ENCODE results near the gene RTF1. TPM values are rescaled to one million over a fixed set of nuclear protein-coding genes. Genes with fewer than 3 reads are reported as not detected.

RTF1 gene
- total RNA-seq, 1 donor from 2014 or later, result 73.8 TPM

GRCh38 chr15:41484937-41485625 is 68.2 kb downstream of the RTF1 start:
- H3K4me3 Mint-ChIP-seq, result no peak overlapping the region
- H3F3A ChIP-seq (ENCODE audit: low read depth), result no peaks in the 10 kb centered on the region
- H3K9me3 ChIP-seq (ENCODE audit: low read depth), result no peaks in the 10 kb centered on the region
- H3K36me3 Mint-ChIP-seq, result peaks cover 36% of the 10 kb centered on the region
- peaks cover 4% of the 10 kb centered on the region for H3K4me1 Mint-ChIP-seq
- DNase-seq (ENCODE audit: low spot score), result no peak
- no peaks in the 10 kb centered on the region for H3K79me2 ChIP-seq (ENCODE audit: low read depth)
- TF ChIP-seq CTCF (IDR thresholded peaks at IDR 0.05), result no peak
- no peak for TF ChIP-seq EZH2phosphoT487 (IDR thresholded peaks at IDR 0.05)
- no peak for TF ChIP-seq EZH2 (IDR thresholded peaks at IDR 0.05)
- no peak overlapping the region for H3K27ac ChIP-seq
- no peak overlapping the region for H3K27ac Mint-ChIP-seq
- H3K9me3 Mint-ChIP-seq, result no peaks in the 10 kb centered on the region
- H4K20me1 ChIP-seq (ENCODE audit: low read depth), result no peaks in the 10 kb centered on the region
- peaks cover 8% of the 10 kb centered on the region for H3K27me3 Mint-ChIP-seq (ENCODE audit: insufficient read depth, low read depth)
- no peaks in the 10 kb centered on the region for H3K4me1 ChIP-seq
- peaks cover 3% of the 10 kb centered on the region for H3K27me3 ChIP-seq
- H3K4me2 ChIP-seq, result no peak overlapping the region
- H2AFZ ChIP-seq (replicated peaks), result no peak overlapping the region
- H3K4me3 ChIP-seq, result no peak overlapping the region
- no peaks in the 10 kb centered on the region for H3K36me3 ChIP-seq
- no peak overlapping the region for H3K9ac ChIP-seq

- no peaks in the 10 kb centered on the region for H3F3A ChIP-seq (ENCODE audit: low read depth)
- Mint-ChIP-seq H3K4me1 (peaks cover 4% of the 10 kb centered on the region), H3K27me3 (ENCODE audit: insufficient read depth, low read depth) (peaks cover 11% of the 10 kb centered on the region), H3K36me3 (peaks cover 25% of the 10 kb centered on the region), H3K9me3 (no peaks in the 10 kb centered on the region), H3K27ac (no peak overlapping the region), H3K4me3 (no peak overlapping the region)
- H3K27me3 ChIP-seq, result peaks cover 15% of the 10 kb centered on the region
- no peak overlapping the region for H3K9ac ChIP-seq
- TF ChIP-seq EZH2phosphoT487 (IDR thresholded peaks at IDR 0.05), result no peak
- no peak for TF ChIP-seq EZH2 (IDR thresholded peaks at IDR 0.05)
- TF ChIP-seq CTCF (IDR thresholded peaks at IDR 0.05), result no peak
- no peak overlapping the region for H3K27ac ChIP-seq
- DNase-seq (ENCODE audit: low spot score), result no peak
- H3K79me2 ChIP-seq (ENCODE audit: low read depth), result no peaks in the 10 kb centered on the region
- no peaks in the 10 kb centered on the region for H3K4me1 ChIP-seq
- no peak overlapping the region for H3K4me2 ChIP-seq
- H3K4me3 ChIP-seq, result no peak overlapping the region
- no peaks in the 10 kb centered on the region for H3K9me3 ChIP-seq (ENCODE audit: low read depth)
- no peaks in the 10 kb centered on the region for H3K36me3 ChIP-seq
- H4K20me1 ChIP-seq (ENCODE audit: low read depth), result no peaks in the 10 kb centered on the region
- H2AFZ ChIP-seq (replicated peaks), result no peak overlapping the region
These were observed 69.4 kb downstream of the RTF1 start for GRCh38 chr15:41486286-41486685.

GRCh38 chr15:41487381-41487780 is 70.5 kb downstream of the RTF1 start:
- Histone ChIP-seq H3K27me3 (peaks cover 26% of the 10 kb centered on the region), H3K79me2 (ENCODE audit: low read depth) (no peaks in the 10 kb centered on the region), H3F3A (ENCODE audit: low read depth) (peaks cover under 1% of the 10 kb centered on the region), H3K9me3 (ENCODE audit: low read depth) (no peaks in the 10 kb centered on the region), H3K36me3 (no peaks in the 10 kb centered on the region), H2AFZ (replicated peaks) (no peak overlapping the region), H3K9ac (no peak overlapping the region), H3K27ac (no peak overlapping the region), H3K4me1 (peaks cover under 1% of the 10 kb centered on the region), H4K20me1 (ENCODE audit: low read depth) (no peaks in the 10 kb centered on the region), H3K4me3 (no peak overlapping the region), H3K4me2 (no peak overlapping the region)
- H3K4me3 Mint-ChIP-seq, result no peak overlapping the region
- no peaks in the 10 kb centered on the region for H3K9me3 Mint-ChIP-seq
- DNase-seq (ENCODE audit: low spot score), result no peak
- peaks cover 18% of the 10 kb centered on the region for H3K36me3 Mint-ChIP-seq
- H3K4me1 Mint-ChIP-seq, result peaks cover 10% of the 10 kb centered on the region
- no peak for TF ChIP-seq CTCF (IDR thresholded peaks at IDR 0.05)
- TF ChIP-seq EZH2phosphoT487 (IDR thresholded peaks at IDR 0.05), result no peak
- no peak for TF ChIP-seq EZH2 (IDR thresholded peaks at IDR 0.05)
- peaks cover 17% of the 10 kb centered on the region for H3K27me3 Mint-ChIP-seq (ENCODE audit: insufficient read depth, low read depth)
- H3K27ac Mint-ChIP-seq, result no peak overlapping the region

Measured in neural progenitor cell (in vitro differentiated cells).